NCI-H2081 (cell line): ENCODE data around the gene C1orf116.
A peak's percentile ranks its signal among the peaks of the same experiment; 100 is the strongest.

Experiments used
- DNase-seq, 2 experiments: peaks; one replicate each; lab custom pipeline; 2025; lab: John Stamatoyannopoulos, UW

The C1orf116 gene

GRCh38 chr1:207032528-207033017 is at the start of gene C1orf116:
Gene C1orf116, minus strand, starts transcription at chr1:207032756. Its CDS starts 5,158 bp downstream, at chr1:207027598.
- DNase-seq, result peak; percentile 87 to 96

DNA sequence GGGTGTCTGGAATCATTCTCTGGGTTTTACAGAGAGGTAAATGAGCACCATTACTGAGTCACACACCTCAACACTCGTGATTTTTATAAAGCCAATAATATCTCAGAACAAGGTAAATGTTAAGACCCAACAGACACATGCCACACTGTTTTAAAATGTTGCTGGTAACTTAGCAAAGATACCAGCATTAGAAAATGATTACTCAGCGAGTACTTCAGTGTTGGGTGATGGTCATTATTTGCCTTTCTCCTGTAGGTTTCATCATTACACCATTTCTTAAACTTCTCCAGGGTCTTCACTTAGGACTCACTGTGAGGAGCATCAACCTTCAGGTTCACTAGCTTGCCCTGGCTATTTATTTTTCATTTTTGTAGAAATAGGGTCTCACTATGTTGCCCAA is 49.2 kb upstream of the C1orf116 start:
- no peak for DNase-seq

- no peak for DNase-seq
Measured at GRCh38 chr1:207081088-207081487, 48.5 kb upstream of the C1orf116 start.

DNA sequence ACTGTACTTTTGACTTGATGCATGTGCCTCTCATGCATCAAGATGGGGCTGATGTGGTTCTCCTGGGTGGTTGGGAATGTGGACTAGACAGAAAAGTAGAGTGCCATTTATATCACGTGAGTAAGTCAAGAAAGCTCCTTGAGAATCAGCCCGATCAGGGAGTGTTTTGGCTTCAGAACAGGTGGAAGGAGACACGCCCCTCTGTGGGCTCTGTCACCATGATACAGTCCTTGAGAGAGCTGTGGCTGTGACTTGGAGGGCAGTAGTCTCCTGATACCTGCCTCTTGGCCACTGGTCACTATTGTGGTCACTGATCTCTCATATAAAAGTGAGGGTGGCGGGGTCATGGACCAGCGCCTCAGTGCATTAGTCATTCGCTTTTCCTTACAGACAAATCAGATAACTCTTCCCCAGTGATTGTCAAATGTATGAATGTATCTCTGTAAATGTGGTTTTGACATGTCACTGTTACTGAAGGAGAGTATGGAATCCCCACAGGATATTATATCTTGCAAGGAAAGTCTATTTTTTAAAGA is 47.2 kb upstream of the C1orf116 start:
- DNase-seq, result no peak

GRCh38 chr1:207078578-207079132 is 46.1 kb upstream of the C1orf116 start:
- no peak for DNase-seq

DNA sequence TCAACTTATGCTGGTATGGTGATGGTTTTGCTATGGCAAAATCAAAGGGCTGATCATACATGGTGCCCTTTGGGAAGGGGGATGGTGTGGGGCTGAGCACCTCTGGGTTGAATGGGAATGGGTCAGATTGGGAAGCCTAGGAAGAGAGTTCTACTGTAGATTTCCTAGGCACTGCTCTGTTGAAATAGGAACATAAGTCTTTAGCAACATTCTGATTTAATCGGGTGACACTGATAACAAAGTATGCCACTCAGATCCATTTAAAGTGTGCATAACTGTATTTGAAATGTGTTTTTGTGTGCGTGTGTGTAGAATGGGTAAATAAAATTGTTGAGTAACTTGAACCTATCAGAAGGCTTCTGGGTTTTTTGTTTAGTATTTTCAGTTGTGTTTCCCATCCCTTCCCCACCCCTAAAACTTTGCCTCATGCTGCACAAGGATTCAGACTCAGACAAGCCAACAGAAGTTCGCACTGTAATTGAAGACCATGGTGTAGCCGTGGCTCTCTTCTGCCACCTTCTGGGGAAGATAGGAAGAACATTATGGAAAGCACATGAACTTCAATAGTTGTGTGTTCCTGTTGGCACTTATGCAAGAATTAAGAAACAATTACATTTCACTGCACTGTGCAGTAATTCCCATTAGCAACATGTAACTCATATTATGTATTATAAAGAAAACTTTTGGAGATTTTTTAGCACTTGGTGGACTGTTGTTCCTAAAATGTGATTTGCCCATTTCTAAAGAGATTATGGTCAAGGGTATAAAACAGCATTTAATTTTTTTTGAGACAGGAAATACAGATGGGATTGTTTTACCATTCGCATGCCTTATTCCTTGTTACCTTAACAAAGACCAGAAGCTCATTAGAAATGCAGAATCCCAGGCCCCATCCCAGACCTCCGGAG is 45.2 kb upstream of the C1orf116 start:
- DNase-seq, result peak; percentile 71 to 80

GRCh38 chr1:207077012-207077411 is 44.5 kb upstream of the C1orf116 start:
- no peak for DNase-seq

DNA sequence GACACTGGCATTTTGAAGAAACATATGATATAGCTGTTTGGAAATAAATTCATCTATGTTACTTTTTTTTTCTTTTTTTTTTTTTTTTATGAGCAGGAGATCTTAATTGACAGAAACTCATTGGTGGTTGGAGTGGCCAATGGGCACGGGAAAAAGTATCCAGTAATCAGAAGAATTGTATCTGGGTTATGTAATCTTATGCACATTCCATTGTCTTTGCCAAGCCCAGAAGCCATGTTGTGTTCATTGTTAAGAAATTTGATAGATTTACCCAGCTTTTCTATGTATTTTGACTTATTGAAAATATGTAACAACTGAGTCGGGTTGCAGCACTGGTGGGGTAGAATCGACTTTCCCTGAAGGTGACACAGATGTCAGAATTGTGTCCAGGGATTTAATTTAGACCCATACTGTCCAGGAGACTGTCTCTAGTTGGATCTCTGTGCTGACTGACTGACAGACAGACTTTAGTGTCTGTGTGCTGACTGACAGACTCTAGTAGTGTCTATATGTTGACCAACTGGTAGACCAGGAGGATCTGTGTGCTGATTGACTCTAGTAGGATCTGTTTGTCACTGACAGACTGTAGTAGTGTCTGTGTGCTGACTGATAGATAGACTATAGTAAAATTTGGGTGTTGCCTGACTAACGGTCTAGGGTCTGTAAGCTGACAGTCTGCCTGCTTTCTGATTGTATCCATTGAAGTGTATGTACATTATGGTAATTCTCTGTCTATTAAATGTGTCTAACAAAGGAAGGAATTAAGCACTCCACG is 43.8 kb upstream of the C1orf116 start:
- no peak for DNase-seq

- no peak for DNase-seq
Measured at GRCh38 chr1:207073906-207074820, 41.6 kb upstream of the C1orf116 start.

GRCh38 chr1:207072233-207072632 is 39.7 kb upstream of the C1orf116 start:
- DNase-seq, result no peak

DNA sequence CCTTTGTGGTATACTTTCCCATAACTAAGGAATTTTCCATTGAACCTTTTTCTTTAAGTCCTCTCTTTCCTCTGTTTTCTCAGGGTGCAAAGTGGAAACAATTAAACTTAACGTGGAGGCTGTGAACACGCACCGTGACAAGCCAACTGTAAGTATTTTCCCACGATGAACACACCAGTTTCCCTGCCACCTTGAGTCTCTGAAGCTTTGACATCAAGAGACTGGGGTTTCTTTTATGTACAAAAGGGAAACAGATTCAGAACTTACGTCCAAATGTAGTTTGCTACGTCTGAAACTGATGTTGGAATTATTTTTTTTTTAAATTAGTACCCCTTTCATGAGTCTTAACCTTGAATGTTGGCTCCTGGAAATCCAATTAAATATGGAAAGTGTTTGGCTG is 38.9 kb upstream of the C1orf116 start:
- DNase-seq, result no peak

GRCh38 chr1:207070811-207071210 is 38.3 kb upstream of the C1orf116 start:
- DNase-seq, result no peak

DNA sequence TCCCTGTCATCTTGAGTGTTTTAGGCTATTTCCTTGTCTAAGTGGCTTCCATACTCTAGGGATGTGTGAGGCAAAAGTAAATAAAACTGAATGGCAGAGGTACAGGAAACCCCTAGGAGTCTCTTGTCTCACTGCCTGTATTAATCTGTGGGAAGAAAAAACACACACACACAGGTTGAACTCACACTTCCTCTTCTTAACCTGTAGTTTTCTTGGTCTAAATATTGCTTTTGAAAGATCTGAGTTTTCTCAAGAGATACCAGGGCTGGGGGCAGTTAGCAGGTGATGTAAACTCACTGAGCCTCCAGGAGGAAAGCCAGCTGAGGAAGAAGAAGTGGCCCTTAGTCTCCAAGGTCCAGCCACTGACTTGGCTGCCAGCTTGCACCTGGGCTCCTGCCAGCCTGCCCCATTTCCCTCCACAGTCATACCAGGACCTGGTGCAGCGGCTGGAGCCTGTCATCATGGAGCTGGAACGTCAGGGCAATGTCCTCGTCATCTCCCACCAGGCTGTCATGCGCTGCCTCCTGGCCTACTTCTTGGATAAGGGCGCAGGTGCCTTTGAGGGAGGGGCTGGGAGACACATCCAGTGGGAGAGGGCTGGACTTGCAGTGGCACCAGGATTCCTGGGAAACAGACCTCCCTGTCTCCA is 37.4 kb upstream of the C1orf116 start:
- DNase-seq, result no peak

- DNase-seq, result no peak
Measured at GRCh38 chr1:207069061-207069460, 36.5 kb upstream of the C1orf116 start.

DNA sequence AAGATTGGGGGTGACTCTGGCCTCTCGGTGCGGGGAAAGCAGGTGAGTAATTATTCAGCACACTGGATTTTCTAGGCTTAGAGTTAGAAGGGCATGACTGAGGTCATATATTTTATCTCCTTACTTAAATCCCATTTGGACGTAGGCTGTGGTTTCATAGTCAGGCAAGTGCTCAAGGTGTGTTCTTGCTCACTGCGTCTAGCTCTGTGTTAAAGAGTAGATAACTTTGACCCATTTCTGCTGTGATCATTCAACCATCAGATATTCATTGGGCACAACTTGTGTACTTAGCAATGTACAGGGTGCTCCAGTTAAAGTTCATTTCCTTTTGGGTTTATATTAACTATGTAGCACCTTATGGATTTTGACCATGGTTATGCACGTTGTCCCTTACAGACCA is 35.1 kb upstream of the C1orf116 start:
- DNase-seq, result no peak

- DNase-seq, result no peak
Measured at GRCh38 chr1:207067185-207067584, 34.6 kb upstream of the C1orf116 start.

DNA sequence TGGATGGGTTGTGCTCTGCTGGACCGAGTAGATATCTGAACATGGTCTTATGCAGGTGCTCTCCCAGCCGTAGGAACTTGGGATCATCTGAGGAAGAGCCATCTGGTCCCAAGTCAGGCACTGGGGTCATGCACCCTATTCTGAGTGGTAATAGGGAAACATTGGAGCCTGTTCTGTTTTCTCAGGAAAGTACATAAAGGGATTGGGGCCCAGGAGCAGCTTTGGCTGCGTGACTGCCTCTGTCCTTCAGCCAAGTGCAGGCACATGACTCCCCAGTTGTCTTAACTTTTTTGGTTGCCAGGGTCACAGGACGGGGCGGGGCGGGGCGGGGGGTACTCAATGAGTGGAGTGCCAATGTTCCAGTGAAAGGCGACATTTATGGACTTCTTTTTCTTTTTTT is 32.0 kb upstream of the C1orf116 start:
- no peak for DNase-seq

GRCh38 chr1:207063014-207063413 is 30.5 kb upstream of the C1orf116 start:
- DNase-seq, result no peak

- DNase-seq, result no peak
Measured at GRCh38 chr1:207062058-207062457, 29.5 kb upstream of the C1orf116 start.

DNA sequence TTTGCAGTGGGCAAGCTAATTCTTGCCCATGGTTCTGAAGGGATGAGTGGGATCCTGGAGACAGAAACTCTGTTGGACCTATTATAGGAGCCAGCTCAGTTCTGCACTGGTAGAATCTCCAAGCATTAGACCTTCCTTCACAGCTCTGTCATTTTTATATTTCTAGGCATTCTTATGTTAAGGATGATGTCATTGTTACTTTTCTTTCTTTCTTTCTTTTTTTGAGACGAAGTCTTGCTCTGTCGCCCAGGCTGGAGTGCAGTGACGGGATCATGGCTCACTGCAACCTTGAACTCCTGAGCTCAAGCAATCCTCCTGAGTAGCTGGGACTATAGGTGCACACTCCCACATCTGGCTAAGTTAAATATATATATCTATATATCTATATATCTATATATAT is 28.0 kb upstream of the C1orf116 start:
- DNase-seq, result no peak

GRCh38 chr1:207059881-207060280 is 27.3 kb upstream of the C1orf116 start:
- no peak for DNase-seq
